Suppressor macrophage (primary cell): Measurements from ENCODE around the gene MEOX2.

ENCODE experiments used
- DNase-seq, 4 experiments: peaks; one replicate each; pipeline ENCODE4 v3.0.0-alpha.2; 2020 to 2022

Gene MEOX2

DNA sequence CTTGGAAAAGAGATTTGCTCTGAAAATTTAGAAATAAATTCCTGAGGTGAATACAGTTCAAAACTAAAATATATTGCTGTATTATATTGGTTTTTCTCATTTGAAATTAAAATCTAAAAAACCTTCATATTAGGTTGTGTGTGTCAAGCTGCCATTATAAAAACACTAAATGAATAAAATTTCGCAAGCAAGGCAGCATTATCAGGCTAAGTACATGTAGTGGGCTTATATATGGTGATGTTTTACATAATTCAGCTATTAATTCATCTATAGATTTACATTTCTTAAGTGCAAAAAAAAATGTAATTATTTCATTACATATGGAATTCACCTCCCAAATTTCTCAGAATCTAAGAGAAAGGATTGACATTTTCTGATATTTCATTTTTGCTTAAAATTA is 5.3 kb downstream of the MEOX2 start:
- no peak for DNase-seq

DNA sequence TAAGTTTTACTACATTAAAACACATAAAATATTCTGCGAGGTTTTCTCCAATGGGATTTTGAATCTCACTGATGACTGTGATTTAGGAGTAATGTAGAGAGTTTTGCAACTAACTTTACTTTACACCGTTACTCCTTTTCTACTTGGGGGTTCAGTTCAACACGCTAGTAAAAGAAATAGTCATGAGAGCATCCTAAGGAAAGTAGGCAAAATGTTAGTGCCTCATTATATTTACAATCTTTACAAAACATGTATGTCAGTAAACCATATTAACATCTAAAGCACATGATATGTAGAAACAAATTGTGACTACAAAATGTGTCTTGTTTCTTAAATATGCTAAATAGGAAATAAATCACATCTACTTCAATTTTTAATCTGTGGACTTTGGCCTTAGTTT is 6.0 kb downstream of the MEOX2 start:
- no peak for DNase-seq

GRCh38 chr7:15679306-15679705 is 7.2 kb downstream of the MEOX2 start:
- DNase-seq: no peak

GRCh38 chr7:15678653-15679052 is 7.8 kb downstream of the MEOX2 start:
- DNase-seq: no peak

DNA sequence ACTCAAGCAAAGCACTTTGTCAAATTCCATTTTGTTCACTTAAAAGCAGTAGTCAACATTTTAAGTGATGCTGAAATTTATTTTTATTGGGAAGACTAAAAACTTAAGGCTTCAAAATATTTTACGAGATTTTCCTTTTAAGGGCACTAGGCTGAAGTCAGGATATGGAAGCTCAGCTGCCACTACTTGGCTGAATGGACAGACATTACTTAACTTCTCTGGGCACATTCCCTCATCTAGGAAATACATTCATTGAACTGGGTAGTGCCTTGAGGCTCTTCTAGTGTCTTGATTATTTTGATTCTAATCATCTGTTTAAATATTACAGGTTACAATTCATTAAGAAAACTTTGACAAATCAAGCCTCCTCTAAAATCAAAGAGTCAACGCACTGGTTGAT is 11.1 kb downstream of the MEOX2 start:
- DNase-seq: no peak

DNA sequence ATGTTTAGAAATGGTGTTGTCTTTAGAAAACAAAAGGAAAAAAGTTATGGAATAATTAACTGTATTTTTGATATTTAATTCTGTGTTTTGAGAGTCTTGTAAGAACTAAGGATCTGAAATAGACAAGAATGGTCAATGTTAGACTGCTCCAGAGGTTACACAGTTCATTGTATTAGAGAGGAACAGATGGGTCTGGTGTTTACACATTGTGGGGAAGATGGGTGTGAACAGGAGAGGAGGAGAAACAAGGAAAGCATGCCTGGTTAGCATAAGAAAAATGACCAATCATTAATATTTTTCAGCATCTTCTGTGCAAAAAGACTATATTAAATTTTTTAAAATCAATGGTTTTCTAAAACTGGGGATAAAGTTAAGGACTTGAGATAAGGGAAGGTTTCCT is 11.9 kb downstream of the MEOX2 start:
- no peak for DNase-seq

DNA sequence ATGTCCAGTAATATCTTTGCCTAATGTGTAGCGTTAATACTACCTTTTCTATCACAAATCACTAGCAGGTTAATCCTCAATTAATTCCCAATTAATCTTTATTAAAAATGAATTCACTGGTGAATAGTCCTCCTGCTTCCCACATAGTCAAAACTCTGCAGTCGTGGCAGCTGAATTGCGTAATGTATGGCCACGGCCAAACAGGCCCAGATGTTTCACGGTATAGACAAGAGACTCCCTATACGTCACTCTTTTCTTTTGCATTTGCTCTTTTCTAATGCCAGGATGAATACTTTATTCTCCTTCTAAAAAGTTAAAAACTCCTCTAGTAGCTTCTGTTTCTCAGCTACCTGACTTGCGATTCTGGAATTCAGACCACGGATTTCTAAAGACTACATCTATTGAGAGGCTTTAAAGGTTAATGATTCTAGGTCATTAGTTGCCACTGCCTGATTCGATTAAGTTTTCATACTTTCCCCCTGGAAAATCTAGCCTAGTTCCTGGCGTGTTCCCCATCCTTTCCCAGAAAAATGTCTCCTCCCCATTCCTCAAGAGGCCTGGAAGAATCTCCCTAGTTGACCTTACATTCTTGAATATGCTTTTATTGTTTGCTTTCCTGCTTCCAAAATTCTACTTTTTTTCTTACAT is 16.9 kb downstream of the MEOX2 start:
- DNase-seq: no peak

- no peak for DNase-seq
Observed at GRCh38 chr7:15667991-15668390, 18.5 kb downstream of the MEOX2 start.

- DNase-seq: no peak
Observed at GRCh38 chr7:15662451-15662850, 24.0 kb downstream of the MEOX2 start.

GRCh38 chr7:15658247-15658646 is 28.2 kb downstream of the MEOX2 start:
- DNase-seq: no peak

- no peak for DNase-seq
Observed at GRCh38 chr7:15652776-15653290, 33.6 kb downstream of the MEOX2 start.

DNA sequence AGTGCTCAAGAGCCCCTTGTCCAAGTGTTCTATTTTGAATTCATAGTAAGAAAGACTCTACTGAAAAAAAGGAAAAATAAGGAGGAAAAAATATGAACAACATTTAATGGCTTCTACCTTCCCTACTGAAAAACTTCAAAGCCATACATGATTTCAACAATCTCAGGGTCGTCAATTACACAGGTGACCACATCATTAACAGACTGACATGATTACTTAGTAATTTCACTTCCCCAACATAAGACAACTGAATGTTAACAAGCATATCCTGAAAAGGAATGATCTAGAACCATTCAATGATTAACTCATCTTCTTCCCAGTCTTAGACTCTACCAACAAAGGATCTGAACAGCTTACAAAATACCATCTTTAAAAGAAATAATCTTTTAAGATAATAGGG is 34.8 kb downstream of the MEOX2 start:
- no peak for DNase-seq

DNA sequence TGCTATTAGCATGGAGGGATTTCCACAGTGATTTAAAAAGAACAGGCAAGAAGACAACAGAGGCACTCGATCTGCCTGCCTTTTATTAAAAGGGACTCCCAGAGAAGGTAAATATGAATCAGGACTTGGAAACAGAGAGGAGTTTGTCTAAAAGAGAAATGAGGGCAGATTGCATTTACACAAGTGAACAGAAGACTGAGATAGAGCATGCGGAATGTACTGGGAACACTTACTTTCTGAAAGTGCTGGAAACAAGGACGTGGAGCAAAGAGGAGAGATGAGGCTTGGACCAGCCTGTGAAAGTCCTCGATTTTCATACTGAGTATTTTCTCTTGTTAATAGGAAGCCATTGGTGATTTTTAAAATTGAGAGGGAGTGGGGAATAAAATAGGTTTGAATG is 35.7 kb downstream of the MEOX2 start:
- no peak for DNase-seq

DNA sequence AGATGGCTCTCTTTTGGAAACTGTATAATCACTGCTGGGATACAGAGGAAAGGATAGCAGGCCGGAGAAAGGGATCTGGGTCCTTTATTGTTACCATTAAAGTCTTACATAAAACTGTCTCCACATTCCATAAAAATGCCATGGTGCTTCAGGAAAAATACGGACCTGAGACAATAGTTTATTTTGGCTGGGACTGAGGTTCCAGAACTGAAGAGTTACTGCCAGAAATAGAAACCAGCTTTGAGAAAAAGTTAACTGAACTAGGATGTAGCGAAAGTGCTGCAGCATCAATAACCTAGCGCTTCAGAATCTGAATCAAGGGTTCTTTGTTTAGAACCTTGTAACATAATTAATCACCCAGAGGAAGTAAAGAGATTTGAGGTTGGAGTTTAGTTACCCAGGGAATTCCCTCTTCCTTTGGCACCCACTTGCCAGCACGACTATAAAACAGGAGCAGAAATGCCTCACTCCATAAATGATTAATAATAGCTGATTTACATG is 38.0 kb downstream of the MEOX2 start:
- DNase-seq: no peak

- DNase-seq: no peak
Observed at GRCh38 chr7:15647309-15647708, 39.2 kb downstream of the MEOX2 start.

DNA sequence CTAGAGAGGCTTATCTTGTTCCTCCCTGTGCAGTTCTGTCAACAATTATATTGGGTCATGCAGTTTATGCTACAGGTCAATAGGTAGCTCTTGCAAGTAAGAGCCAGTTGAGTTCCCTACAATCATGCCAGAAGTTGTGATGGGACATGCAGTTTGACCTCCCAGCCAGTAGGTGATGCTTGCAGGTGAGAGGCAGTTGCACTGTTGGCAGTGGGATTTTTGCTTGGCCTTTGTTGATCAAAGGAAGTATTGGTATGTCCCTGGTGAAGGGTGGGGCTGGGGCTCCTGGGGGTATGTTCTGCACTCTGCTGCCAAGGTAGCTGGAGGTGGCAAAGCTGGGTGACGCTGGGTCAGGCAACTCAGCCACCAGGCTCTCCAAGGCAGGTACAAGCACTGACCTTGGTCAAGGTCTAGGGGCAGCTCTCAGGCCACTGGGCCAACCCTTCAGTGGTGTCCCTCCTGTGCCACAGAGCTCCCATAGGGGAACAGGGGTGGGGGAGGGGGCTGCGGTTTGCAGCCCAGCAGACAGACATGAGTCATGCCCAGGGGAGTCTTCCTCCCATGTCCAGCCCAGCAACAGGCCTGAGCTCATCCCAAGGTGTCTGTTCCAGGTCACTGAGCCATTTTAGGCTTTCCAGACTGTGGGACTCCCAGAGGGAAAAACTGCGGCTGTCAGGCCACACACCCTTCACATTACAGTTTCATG is 43.3 kb downstream of the MEOX2 start:
- DNase-seq: no peak

DNA sequence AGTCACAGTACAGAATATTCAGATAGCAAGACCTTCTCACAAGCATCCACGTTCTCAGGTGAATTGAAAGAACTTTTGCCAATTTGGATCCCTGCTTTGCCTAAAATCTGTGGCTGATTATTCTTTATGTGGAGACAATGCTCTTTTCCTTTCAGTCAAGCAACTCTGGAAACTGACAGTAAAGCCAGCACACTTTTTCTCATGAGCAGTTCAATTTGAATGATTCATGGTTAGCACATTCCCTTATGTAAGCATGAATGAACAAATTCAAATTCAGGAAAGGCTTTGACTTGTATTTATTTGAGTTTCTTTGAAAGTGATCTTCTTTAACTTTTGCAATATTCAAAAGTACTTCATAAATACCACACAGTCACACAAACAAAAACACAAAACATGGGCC is 57.6 kb downstream of the MEOX2 start:
- DNase-seq: no peak

DNA sequence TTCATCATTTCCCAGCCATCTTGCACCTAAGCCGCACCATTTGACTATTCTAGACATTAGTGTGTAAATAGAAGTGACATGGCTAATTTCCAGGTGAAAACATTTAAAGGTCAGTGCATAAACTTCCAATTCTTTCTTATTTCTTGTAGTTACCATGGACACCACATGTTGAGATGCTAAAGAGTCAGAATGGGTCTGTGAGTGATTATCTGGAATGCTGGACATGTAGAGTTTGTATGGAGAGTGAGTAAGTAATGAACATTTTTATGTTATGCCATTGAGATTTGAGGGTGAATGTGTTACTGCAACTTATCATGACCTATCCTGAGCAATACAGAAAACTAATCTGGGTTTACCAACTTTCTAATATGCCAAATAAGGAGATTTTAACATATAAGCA is 60.4 kb downstream of the MEOX2 start:
- no peak for DNase-seq

DNA sequence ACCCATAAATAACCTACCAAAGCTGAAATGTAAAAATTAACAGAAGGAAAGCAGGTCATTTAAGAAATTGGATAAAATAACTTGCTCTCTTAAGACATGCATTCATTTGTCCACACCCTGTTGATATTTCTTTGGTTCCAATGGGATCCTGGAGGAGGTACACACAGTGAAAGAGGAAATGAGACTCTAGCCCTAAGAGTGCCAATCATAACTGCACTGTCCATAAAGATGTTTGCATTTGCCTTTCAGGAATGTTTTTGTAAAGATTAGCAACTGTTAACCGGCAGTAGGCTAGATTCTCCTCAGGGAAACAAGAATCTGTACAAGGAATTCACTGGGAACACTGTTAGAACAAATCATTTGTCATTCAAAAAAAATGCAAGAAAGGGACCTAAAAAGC is 61.0 kb downstream of the MEOX2 start:
- no peak for DNase-seq

GRCh38 chr7:15621468-15621867 is 65.0 kb downstream of the MEOX2 start:
- no peak for DNase-seq

- DNase-seq: no peak
Observed at GRCh38 chr7:15620491-15621185, 65.8 kb downstream of the MEOX2 start.

DNA sequence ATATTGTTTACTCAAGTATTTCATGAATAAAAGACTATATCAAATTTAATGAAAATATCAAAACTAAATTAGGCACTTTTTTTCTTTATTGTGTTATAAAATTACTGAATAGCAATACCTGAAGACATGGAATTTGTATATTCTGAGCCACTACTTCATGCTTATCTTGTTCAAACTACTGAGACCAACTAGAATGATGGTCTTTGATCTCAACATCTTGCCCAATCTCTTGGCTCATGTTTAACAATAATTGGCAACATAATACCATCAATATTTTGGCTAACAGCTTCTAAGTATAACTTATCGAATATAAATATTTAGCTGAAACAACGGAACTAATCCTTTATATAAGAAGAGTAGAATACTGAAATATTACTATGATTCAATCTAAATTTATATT is 68.2 kb downstream of the MEOX2 start:
- no peak for DNase-seq

DNA sequence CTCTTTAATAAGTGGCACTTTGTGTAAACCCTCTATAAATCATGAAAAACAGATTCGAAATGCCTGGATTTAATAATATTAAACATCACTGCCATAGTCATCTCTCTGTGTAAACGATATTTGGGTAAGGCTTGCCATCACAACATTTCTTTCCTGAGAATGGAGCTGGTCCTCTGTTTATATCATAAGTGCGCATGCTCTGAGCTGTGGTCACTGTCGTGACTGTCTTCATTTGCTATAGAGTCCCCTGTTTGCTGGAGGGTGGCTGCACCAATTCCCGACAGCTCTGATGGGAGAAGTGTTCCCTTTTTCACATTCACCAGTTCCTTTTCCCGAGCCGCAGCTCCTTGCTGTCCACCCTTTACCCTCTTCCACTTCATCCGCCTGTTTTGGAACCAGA is 74.3 kb downstream of the MEOX2 start:
- no peak for DNase-seq

GRCh38 chr7:15610503-15610902 is 76.0 kb downstream of the MEOX2 start:
- no peak for DNase-seq
